HG02852 (cell line): ENCODE data around the gene EMILIN1.

Experiments
- ATAC-seq: cut with Tn5 transposase; IDR thresholded peaks from one replicate; pipeline ENCODE4 v1.9.1; 2021; ENCODE audit warnings: mild to moderate bottlenecking, moderate library complexity; ENCODE audit not compliant: unreplicated experiment

EMILIN1 gene

DNA sequence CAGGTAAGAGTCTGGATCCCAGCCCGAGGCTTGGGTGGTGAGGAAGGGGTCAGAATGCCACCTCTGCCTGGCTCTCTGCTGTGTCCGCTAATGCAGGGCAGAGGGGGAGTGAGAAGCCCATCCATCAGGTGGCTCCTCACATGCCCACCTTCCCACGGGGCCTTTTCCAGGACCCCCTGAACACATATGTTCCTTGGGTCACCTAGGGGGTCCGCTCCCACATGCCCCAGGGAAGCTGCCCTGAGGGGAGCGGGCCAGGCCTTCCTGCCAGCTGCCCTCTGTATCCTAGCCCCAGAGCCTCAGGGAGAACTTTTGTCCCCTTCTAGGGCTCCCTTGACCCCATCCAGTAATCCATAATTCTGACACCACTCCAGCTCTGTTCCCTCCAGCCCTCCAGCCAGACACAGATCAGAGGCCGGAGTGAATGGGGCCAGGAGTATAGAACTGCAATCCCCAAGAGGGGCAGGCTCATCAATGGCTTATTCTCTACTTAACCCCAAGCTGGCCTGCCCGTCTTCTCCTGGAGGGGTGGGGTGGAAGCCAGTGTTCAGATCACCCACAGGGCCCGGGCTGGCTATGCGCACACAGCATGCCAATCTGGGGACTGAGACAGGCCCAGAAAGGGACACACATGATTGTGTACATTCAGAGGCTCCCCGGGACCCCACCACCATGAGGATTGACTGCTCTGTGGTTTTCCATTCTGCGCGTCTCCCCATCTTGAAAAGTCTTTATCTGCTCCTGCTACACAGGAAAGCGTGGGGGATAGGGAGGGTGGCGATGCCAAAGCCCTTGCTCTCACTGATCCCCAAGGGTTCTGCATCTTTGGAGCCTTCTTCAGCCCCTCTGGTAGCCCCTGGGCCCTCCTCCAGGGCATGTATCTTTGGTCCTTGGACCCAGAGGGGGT lies 1.1 kb downstream of the EMILIN1 start:
- ATAC-seq, result no peak

DNA sequence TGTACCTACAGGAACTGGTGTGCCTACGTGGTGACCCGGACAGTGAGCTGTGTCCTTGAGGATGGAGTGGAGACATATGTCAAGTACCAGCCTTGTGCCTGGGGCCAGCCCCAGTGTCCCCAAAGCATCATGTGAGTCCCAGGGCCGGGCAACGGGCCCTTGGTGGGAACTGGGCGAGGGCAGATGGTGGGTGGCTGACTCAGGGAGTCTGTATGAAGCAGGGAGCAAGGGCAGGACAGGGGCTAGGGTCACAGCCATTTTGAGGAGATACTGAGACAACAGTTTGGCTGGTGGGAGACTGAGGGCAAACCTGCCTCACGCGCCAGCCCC lies 1.7 kb downstream of the EMILIN1 start:
- ATAC-seq, result no peak

DNA sequence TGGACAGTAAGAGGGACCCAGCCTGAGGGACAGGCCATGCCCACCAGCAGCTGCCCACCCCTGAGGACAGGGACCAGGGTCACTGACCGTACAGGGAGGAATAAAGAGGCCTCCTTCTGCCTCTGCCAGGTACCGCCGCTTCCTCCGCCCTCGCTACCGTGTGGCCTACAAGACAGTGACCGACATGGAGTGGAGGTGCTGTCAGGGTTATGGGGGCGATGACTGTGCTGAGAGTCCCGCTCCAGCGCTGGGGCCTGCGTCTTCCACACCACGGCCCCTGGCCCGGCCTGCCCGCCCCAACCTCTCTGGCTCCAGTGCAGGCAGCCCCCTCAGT lies 2.2 kb downstream of the EMILIN1 start:
- no peak for ATAC-seq

DNA sequence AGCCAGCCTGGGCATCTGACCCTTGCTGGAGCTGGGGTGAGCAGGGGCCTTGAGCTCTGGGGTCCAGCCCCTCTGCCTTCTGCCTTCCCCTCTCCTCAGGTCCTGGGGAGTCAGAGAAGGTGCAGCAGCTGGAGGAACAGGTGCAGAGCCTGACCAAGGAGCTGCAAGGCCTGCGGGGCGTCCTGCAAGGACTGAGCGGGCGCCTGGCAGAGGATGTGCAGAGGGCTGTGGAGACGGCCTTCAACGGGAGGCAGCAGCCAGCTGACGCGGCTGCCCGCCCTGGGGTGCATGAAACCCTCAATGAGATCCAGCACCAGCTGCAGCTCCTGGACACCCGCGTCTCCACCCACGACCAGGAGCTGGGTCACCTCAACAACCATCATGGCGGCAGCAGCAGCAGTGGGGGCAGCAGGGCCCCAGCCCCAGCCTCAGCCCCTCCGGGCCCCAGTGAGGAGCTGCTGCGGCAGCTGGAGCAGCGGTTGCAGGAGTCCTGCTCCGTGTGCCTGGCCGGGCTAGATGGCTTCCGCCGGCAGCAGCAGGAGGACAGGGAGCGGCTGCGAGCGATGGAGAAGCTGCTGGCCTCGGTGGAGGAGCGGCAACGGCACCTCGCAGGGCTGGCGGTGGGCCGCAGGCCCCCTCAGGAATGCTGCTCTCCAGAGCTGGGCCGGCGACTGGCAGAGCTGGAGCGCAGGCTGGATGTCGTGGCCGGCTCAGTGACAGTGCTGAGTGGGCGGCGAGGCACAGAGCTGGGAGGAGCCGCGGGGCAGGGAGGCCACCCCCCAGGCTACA lies 3.8 kb downstream of the EMILIN1 start:
- ATAC-seq, result no peak

DNA sequence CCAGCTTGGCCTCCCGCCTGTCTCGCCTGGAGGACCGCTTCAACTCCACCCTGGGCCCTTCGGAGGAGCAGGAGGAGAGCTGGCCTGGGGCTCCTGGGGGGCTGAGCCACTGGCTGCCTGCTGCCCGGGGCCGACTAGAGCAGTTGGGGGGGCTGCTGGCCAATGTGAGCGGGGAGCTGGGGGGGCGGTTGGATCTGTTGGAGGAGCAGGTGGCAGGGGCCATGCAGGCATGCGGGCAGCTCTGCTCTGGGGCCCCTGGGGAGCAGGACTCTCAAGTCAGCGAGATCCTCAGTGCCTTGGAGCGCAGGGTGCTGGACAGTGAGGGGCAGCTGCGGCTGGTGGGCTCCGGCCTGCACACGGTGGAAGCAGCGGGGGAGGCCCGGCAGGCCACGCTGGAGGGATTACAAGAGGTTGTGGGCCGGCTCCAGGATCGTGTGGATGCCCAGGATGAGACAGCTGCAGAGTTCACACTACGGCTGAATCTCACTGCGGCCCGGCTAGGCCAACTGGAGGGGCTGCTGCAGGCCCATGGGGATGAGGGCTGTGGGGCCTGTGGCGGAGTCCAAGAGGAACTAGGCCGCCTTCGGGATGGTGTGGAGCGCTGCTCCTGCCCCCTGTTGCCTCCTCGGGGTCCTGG lies 4.5 kb downstream of the EMILIN1 start:
- ATAC-seq, result no peak

DNA sequence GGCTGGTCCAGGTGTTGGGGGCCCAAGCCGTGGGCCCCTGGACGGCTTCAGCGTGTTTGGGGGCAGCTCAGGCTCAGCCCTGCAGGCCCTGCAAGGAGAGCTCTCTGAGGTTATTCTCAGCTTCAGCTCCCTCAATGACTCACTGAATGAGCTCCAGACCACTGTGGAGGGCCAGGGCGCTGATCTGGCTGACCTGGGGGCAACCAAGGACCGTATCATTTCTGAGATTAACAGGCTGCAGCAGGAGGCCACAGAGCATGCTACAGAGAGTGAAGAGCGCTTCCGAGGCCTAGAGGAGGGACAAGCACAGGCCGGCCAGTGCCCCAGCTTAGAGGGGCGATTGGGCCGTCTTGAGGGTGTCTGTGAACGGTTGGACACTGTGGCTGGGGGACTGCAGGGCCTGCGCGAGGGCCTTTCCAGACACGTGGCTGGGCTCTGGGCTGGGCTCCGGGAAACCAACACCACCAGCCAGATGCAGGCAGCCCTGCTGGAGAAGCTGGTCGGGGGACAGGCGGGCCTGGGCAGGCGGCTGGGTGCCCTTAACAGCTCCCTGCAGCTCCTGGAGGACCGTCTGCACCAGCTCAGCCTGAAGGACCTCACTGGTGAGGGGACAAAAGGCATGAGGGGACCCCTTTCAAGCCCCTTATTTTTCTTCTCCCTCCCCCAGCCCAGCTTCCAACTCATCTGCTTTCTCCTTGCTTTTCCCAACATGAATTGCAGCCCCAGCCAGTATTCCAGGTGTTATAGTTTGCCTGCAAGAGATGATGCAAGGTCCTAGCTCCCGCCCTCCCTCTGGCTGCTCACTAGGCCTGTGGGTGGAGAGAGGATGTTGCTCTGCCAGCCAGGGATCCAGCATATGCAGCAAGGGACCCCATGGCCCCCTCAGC lies 5.2 kb downstream of the EMILIN1 start:
- ATAC-seq, result no peak

DNA sequence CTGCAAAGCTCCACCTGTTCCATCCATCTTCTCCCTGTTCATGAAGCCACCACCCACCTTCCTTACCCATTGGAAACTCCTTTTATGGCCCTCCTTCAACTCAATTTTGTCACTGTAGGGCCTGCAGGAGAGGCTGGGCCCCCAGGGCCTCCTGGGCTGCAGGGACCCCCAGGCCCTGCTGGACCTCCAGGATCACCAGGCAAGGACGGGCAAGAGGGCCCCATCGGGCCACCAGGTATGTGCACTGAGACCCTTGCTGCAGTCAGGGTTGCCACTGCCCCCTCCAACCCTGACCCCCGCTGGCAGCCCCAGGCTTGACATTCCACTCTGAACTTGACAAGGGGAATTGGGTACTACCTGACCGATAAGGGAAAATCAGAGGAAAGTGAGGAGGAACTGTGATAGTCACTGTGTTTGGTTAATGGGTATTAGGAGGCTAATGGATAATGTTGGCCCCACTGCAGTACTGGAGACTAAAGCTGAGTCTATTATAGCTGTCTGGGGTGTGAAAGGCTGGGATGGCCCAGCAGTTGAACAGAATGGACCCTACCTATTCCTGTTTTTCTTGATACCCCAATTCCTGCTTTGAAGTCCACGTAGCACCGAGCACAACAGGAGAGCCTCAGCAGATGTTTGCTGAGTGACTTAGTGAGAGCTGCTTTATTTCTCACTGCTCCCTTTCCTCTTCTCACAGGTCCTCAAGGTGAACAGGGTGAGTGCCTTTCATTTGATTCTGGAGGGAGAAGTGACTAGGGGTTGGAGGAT lies 6.1 kb downstream of the EMILIN1 start:
- ATAC-seq, result no peak

DNA sequence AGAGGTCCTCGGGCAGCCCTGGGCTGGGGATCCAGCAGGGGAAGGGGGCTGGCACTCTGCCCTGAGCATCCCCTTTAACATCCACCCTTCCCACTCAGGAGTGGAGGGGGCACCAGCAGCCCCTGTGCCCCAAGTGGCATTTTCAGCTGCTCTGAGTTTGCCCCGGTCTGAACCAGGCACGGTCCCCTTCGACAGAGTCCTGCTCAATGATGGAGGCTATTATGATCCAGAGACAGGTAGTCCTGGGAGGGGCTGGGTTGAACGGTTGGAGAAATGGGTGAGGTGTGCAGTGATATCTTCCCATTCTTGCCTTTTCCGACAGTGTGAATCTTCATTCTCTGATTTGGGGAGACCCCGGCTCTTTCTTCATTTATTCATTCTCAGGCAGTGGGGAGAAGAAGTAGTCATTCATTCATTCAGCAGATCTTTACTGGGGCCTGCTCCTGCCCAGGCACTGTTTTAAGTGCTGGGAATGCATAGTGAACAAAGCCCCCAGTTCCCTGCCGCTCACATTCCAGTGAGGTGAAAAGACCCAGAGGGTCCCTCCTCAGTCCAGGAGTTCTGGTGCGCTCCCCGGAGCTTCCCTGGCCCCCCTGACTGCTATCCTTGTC lies 6.8 kb downstream of the EMILIN1 start:
- ATAC-seq, result no peak

DNA sequence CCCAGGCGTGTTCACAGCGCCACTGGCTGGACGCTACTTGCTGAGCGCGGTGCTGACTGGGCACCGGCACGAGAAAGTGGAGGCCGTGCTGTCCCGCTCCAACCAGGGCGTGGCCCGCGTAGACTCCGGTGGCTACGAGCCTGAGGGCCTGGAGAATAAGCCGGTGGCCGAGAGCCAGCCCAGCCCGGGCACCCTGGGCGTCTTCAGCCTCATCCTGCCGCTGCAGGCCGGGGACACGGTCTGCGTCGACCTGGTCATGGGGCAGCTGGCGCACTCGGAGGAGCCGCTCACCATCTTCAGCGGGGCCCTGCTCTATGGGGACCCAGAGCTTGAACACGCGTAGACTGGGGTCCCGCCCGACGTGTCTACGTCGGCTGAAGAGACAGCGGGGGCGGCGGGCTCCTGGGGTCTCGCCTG lies 7.3 kb downstream of the EMILIN1 start:
- no peak for ATAC-seq

DNA sequence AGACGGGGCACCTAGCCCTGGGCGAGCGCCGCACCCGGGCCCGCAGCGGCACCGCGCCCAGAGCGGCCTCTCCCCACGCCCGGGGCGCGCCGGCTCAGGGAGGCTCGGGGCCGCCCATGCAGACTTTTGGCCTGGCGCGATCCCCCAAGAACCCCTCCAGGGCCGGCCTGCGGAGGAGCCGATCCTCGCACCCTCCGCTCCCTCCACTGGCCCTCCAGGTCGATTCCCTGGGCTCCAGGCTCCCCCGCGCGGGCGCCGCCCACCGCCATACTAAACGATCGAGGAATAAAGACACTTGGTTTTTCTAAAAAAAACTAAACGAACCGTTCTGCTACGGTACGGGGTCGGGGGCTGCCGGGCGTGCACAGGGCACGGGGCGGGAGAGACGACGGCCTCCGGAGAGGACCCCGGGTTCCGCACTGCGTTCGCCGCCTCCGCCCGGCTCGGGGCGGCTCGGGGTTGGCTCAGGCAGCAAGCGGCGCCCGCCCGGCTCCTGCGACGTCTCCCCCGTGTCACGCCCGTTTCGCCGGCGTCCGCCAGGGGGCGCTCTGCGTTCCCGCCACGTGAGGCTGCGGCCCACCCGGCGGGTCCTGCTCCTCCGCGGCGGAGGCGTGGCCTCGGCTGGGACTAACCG lies 7.8 kb downstream of the EMILIN1 start:
- peak; percentile 78 for ATAC-seq

DNA sequence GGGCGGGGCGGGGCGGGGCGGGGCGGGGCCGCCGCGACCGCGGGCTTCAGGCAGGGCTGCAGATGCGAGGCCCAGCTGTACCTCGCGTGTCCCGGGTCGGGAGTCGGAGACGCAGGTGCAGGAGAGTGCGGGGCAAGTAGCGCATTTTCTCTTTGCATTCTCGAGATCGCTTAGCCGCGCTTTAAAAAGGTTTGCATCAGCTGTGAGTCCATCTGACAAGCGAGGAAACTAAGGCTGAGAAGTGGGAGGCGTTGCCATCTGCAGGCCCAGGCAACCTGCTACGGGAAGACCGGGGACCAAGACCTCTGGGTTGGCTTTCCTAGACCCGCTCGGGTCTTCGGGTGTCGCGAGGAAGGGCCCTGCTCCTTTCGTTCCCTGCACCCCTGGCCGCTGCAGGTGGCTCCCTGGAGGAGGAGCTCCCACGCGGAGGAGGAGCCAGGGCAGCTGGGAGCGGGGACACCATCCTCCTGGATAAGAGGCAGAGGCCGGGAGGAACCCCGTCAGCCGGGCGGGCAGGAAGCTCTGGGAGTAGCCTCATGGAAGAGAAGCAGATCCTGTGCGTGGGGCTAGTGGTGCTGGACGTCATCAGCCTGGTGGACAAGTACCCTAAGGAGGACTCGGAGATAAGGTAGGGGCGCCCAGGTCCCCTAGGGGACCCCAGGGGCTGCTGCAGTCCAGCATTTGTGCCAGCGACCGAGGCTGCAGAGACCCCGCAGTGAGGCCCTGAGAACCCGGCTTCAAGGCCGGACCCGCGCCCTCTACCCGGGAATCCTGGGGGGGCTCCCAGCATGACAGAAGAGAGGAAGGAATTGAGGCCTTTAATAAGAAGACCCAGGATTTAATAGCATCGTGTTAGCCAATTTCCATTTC lies 8.5 kb downstream of the EMILIN1 start, which contains the start of gene KHK:
TSS of gene KHK (plus strand) at position 49 of the 870 bp plus-strand sequence. CDS start at position 537, 488 bp downstream.
- ATAC-seq, result no peak

DNA sequence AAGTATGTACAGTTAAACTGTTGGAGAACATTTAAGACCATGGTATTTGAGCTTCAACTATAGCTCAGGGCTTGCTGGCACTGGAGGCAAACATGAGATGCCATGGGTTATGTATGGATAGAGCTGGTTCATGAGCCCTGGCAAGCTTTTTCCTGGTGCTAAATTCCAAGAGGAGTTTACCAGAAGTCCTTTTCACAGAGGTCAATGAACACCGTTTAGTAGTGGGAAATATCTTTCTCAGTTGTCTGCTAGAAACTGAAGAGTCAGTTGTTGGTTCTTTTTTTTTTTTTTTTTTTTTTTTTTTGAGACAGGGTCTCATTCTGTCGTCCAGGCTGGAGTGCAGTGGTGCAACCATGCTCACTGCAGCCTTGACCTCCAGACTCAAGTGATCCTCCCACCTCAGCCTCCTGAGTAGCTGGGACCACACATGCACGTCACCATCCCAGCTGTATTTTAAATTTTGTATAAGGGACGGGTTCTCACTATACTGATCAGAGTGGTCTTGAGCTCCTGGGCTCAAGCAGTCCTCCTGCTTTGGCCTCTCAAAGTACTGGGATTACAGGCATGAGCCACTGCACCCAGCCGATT lies 9.5 kb downstream of the EMILIN1 start:
- ATAC-seq, result no peak

DNA sequence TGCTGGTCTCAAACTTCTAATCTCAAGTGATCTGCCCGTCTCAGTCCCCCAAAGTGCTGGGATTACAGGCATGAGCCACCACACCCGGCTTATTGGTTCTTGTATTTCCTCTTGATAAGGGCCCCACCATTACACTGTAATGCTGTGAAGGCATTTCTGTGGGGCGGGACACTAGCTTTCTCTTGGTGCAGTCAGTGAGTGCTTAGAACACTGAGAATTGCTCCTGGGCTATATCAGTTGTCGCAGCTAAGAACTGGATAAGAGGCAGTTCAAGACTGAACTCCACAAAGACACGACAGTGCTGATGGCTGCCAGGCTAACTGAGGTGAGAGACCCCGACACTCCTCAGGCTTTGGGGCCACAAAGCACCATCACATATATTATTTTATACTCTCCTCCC lies 10.2 kb downstream of the EMILIN1 start:
- ATAC-seq, result no peak

DNA sequence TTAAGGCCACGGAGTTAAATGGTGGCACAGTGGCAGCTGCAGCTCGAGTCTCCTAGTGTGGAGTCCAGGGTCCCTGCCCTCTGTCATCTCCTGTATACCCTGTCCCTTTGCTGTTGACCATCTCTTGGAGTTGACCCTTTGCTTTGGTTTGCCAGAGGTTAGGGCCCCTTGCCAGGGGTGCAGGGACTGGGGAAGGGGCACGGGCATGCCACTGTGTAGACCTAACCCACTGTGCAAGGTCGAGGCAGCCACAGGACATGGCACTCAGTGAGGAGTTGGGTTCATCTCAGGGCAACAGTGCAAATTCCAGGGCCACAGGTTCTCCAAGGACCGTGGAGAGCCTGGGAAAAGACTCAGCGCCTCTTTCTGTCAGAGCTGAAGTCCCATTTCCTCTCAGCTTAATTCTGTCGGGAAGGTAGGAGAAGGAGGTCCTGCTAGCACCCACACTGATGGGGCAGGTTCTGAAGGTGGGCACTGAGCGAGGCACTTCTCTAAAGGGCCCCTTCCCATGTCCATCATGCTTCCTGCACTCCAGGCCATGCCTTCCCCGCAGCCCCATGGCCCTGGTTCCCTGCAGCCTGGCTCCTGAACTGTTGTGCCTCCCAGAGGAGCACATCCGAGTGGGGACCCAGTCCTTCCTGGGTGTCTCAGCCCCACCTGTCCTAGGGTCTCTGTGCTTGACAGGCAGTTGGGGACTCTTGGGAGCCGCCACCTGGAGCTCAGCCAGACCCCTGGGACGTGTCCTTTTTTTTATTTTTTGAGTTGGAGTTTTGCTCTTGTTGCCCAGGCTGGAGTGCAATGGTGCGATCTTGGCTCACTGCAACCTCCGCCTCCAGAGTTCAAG lies 10.9 kb downstream of the EMILIN1 start:
- ATAC-seq, result no peak

DNA sequence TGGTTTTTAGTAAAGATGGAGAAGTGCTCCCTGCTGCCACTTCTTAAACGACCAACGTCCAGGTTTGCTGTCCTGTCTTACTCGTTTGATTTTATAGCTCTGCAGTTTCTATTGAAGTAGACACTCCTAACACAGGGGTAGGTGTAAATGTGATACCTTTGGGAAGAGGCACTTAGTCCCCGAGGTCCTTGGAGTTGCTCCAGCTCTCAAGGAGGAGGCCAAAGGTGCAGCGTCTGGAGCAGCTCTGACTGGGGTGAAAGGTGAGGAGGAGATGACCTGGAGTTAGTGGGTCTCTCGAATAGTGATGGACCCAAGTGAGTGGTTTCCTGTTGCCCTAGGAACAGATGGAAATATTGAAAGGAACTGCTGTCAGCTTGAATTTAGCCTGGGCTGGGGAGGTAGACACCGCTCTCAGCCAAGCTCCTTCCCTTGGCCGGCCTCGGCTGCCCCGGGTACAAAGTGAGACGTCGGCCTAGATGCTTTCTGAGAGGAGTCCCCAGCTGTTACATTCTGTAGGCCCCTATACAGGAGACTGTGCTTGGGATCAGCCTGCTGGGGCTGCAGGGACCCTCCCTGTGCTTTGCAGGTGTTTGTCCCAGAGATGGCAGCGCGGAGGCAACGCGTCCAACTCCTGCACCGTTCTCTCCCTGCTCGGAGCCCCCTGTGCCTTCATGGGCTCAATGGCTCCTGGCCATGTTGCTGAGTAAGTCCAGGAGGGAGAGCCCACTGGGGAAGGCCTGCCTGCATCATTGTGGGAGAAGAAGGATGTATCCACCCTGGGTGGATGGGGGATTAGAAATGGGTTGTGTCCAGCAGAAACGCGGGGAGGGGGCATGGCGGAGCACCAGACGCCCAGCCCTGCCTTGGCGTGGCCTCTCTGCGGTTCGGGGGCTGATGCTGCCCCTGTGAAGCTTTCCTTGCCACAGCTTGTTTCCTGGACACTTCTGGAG lies 13.6 kb downstream of the EMILIN1 start:
- ATAC-seq, result no peak
